Activated CD8-positive, alpha-beta memory T cell treated with anti-CD3 and anti-CD28 coated beads for 48 hours (primary cell): ENCODE results near the gene HDAC6.
"Not testable (repeated sequence)": the region's sequence is repeated elsewhere in the genome, so short reads cannot be mapped to it uniquely, and the experiment has no call there.

Experiments used
- DNase-seq, 3 experiments: peaks; one replicate each; pipeline ENCODE4 v3.0.0-alpha.2; 2020; ENCODE audit warnings: low read depth in 2 of 3, low spot score in 2 of 3

Gene HDAC6

GRCh38 chrX:48789366-48790220 is 12.3 kb upstream of the HDAC6 start:
- DNase-seq = no peak

- no peak for DNase-seq
Observed at GRCh38 chrX:48790477-48790876, 11.4 kb upstream of the HDAC6 start.

- DNase-seq = no peak
Observed at GRCh38 chrX:48791063-48791820, 10.6 kb upstream of the HDAC6 start.

- DNase-seq = no peak
Observed at GRCh38 chrX:48792219-48792618, 9.6 kb upstream of the HDAC6 start.

- DNase-seq = no peak
Observed at GRCh38 chrX:48793935-48794334, 7.9 kb upstream of the HDAC6 start.

GRCh38 chrX:48794340-48794910 is 7.4 kb upstream of the HDAC6 start:
- no peak for DNase-seq

- DNase-seq = no peak
Observed at GRCh38 chrX:48794911-48795515, 6.9 kb upstream of the HDAC6 start.

- DNase-seq = no peak
Observed at GRCh38 chrX:48798318-48798717, 3.5 kb upstream of the HDAC6 start.

- no peak for DNase-seq
Observed at GRCh38 chrX:48800574-48801279, 1.1 kb upstream of the HDAC6 start.

GRCh38 chrX:48802089-48802904 is 430 bp downstream of the HDAC6 start:
- DNase-seq = peak in 2 of 3 experiments; percentile 54 to 57

- DNase-seq = no peak
Observed at GRCh38 chrX:48802905-48803200, 986 bp downstream of the HDAC6 start.

GRCh38 chrX:48806081-48806480 is 4.2 kb downstream of the HDAC6 start:
- DNase-seq = no peak

- DNase-seq = no peak
Observed at GRCh38 chrX:48813644-48814043, 11.8 kb downstream of the HDAC6 start.

GRCh38 chrX:48814722-48815121 is 12.9 kb downstream of the HDAC6 start:
- DNase-seq = no peak

GRCh38 chrX:48815266-48815665 is 13.4 kb downstream of the HDAC6 start:
- no peak for DNase-seq

GRCh38 chrX:48816014-48816810 is 14.3 kb downstream of the HDAC6 start:
- DNase-seq = no peak

- no peak for DNase-seq
Observed at GRCh38 chrX:48818098-48818497, 16.2 kb downstream of the HDAC6 start.

GRCh38 chrX:48818866-48819265 is 17.0 kb downstream of the HDAC6 start:
- DNase-seq = no peak

GRCh38 chrX:48819394-48819793 is 17.5 kb downstream of the HDAC6 start:
- not testable (repeated sequence) for DNase-seq

GRCh38 chrX:48823053-48823452 is 21.2 kb downstream of the HDAC6 start:
- no peak for DNase-seq
